ENCODE results near the gene PPP1R12B. TPM values are rescaled to one million over a fixed set of nuclear protein-coding genes. Genes with fewer than 3 reads are reported as not detected.
"Not testable (repeated sequence)": the region's sequence is repeated elsewhere in the genome, so short reads cannot be mapped to it uniquely, and the experiment has no call there.

The PPP1R12B gene
- total and polyA plus RNA-seq, 2 donors (not counting 1 experiment from before 2014, with no cell fraction given), result 13.4 to 21.7 TPM

- Histone ChIP-seq H3K36me3 (ENCODE audit: control insufficient read depth, insufficient read depth, low read length) (no peaks in the 10 kb centered on the region), H3K9ac (ENCODE audit: insufficient read depth, low read length) (no peak overlapping the region), H4K20me1 (ENCODE audit: control insufficient read depth, extremely low read depth, insufficient read depth, low read length) (no peaks in the 10 kb centered on the region), H3K27me3 (ENCODE audit: control insufficient read depth, insufficient read depth, low read length) (peaks cover 6% of the 10 kb centered on the region), H2AFZ (ENCODE audit: low read length) (no peak overlapping the region), H3K27ac (ENCODE audit: insufficient read depth, low read length) (no peak overlapping the region), H3K79me2 (ENCODE audit: control insufficient read depth, insufficient read depth, low read length) (no peaks in the 10 kb centered on the region), H3K4me2 (ENCODE audit: extremely low read depth, insufficient read depth, low read length) (no peak overlapping the region), H3K9me3 (ENCODE audit: control insufficient read depth, insufficient read depth, low read depth, low read length) (no peaks in the 10 kb centered on the region), H3K4me3 (replicated peaks in 1 of 4; ENCODE audit: control extremely low read depth in 1 of 4, insufficient read depth in 1 of 4, low read depth in 3 of 4, low read length in 4 of 4) (no peak overlapping the region), H3K4me1 (ENCODE audit: control insufficient read depth, extremely low read depth, insufficient read depth, low read length) (no peaks in the 10 kb centered on the region)
- TF ChIP-seq EZH2 (IDR thresholded peaks at IDR 0.05; ENCODE audit: low read length, missing control alignments), result no peak
- no peak for TF ChIP-seq CTCF (conservative IDR thresholded peaks at IDR 0.05 in 1 of 2, IDR thresholded peaks at IDR 0.05 in 1 of 2; ENCODE audit: low read depth in 1 of 2, low read length in 2 of 2)
- no peak for DNase-seq (ENCODE audit: low read depth in 2 of 2)
These were observed 282.0 kb downstream of the PPP1R12B start for GRCh38 chr1:202630541-202630940.

- TF ChIP-seq EZH2 (IDR thresholded peaks at IDR 0.05; ENCODE audit: low read length, missing control alignments) (no peak), CTCF (conservative IDR thresholded peaks at IDR 0.05 in 1 of 2, IDR thresholded peaks at IDR 0.05 in 1 of 2; ENCODE audit: low read depth in 1 of 2, low read length in 2 of 2) (no peak)
- no peaks in the 10 kb centered on the region for H3K79me2 ChIP-seq (ENCODE audit: control insufficient read depth, insufficient read depth, low read length)
- H3K9ac ChIP-seq (ENCODE audit: insufficient read depth, low read length), result no peak overlapping the region
- no peaks in the 10 kb centered on the region for H3K4me1 ChIP-seq (ENCODE audit: control insufficient read depth, extremely low read depth, insufficient read depth, low read length)
- no peaks in the 10 kb centered on the region for H4K20me1 ChIP-seq (ENCODE audit: control insufficient read depth, extremely low read depth, insufficient read depth, low read length)
- no peaks in the 10 kb centered on the region for H3K9me3 ChIP-seq (ENCODE audit: control insufficient read depth, insufficient read depth, low read depth, low read length)
- peaks cover 6% of the 10 kb centered on the region for H3K27me3 ChIP-seq (ENCODE audit: control insufficient read depth, insufficient read depth, low read length)
- DNase-seq (ENCODE audit: low read depth in 2 of 2), result no peak
- no peak overlapping the region for H3K27ac ChIP-seq (ENCODE audit: insufficient read depth, low read length)
- H3K4me3 ChIP-seq (replicated peaks in 1 of 4; ENCODE audit: control extremely low read depth in 1 of 4, insufficient read depth in 1 of 4, low read depth in 3 of 4, low read length in 4 of 4), result no peak overlapping the region
- no peak overlapping the region for H3K4me2 ChIP-seq (ENCODE audit: extremely low read depth, insufficient read depth, low read length)
- H2AFZ ChIP-seq (ENCODE audit: low read length), result no peak overlapping the region
- no peaks in the 10 kb centered on the region for H3K36me3 ChIP-seq (ENCODE audit: control insufficient read depth, insufficient read depth, low read length)
These were observed 282.8 kb downstream of the PPP1R12B start for GRCh38 chr1:202631076-202631923.

GRCh38 chr1:202632241-202632640 is 283.7 kb downstream of the PPP1R12B start:
- no peak for DNase-seq (ENCODE audit: low read depth in 2 of 2)
- no peak overlapping the region for H3K4me2 ChIP-seq (ENCODE audit: extremely low read depth, insufficient read depth, low read length)
- no peak overlapping the region for H3K27ac ChIP-seq (ENCODE audit: insufficient read depth, low read length)
- no peak overlapping the region for H3K4me3 ChIP-seq (replicated peaks in 1 of 4; ENCODE audit: control extremely low read depth in 1 of 4, insufficient read depth in 1 of 4, low read depth in 3 of 4, low read length in 4 of 4)
- H4K20me1 ChIP-seq (ENCODE audit: control insufficient read depth, extremely low read depth, insufficient read depth, low read length), result no peaks in the 10 kb centered on the region
- no peaks in the 10 kb centered on the region for H3K4me1 ChIP-seq (ENCODE audit: control insufficient read depth, extremely low read depth, insufficient read depth, low read length)
- no peaks in the 10 kb centered on the region for H3K79me2 ChIP-seq (ENCODE audit: control insufficient read depth, insufficient read depth, low read length)
- H3K9ac ChIP-seq (ENCODE audit: insufficient read depth, low read length), result no peak overlapping the region
- no peaks in the 10 kb centered on the region for H3K9me3 ChIP-seq (ENCODE audit: control insufficient read depth, insufficient read depth, low read depth, low read length)
- TF ChIP-seq EZH2 (IDR thresholded peaks at IDR 0.05; ENCODE audit: low read length, missing control alignments), result no peak
- no peak for TF ChIP-seq CTCF (conservative IDR thresholded peaks at IDR 0.05 in 1 of 2, IDR thresholded peaks at IDR 0.05 in 1 of 2; ENCODE audit: low read depth in 1 of 2, low read length in 2 of 2)
- no peak overlapping the region for H2AFZ ChIP-seq (ENCODE audit: low read length)
- H3K36me3 ChIP-seq (ENCODE audit: control insufficient read depth, insufficient read depth, low read length), result no peaks in the 10 kb centered on the region
- H3K27me3 ChIP-seq (ENCODE audit: control insufficient read depth, insufficient read depth, low read length), result peaks cover 6% of the 10 kb centered on the region

GRCh38 chr1:202636171-202636570 is 287.7 kb downstream of the PPP1R12B start:
- not testable (repeated sequence) for H3K79me2 ChIP-seq (ENCODE audit: control insufficient read depth, insufficient read depth, low read length); H3K4me1 ChIP-seq (ENCODE audit: control insufficient read depth, extremely low read depth, insufficient read depth, low read length); H3K27me3 ChIP-seq (ENCODE audit: control insufficient read depth, insufficient read depth, low read length); H3K9me3 ChIP-seq (ENCODE audit: control insufficient read depth, insufficient read depth, low read depth, low read length); H2AFZ ChIP-seq (ENCODE audit: low read length); H3K27ac ChIP-seq (ENCODE audit: insufficient read depth, low read length); H3K9ac ChIP-seq (ENCODE audit: insufficient read depth, low read length); H4K20me1 ChIP-seq (ENCODE audit: control insufficient read depth, extremely low read depth, insufficient read depth, low read length); H3K4me3 ChIP-seq (replicated peaks in 1 of 4; ENCODE audit: control extremely low read depth in 1 of 4, insufficient read depth in 1 of 4, low read depth in 3 of 4, low read length in 4 of 4); H3K36me3 ChIP-seq (ENCODE audit: control insufficient read depth, insufficient read depth, low read length); DNase-seq (ENCODE audit: low read depth in 2 of 2); H3K4me2 ChIP-seq (ENCODE audit: extremely low read depth, insufficient read depth, low read length)
